Myocyte (in vitro differentiated cells): ENCODE data around the gene KIF26B. TPM values are rescaled to one million over a fixed set of nuclear protein-coding genes. Genes with fewer than 3 reads are reported as not detected.

Experiments
- DNase-seq: peaks from one replicate; pipeline ENCODE4 v3.0.0-alpha.2; 2012; ENCODE audit warnings: low read depth
- total RNA-seq: library from RNA; depleted of rRNA; stranded (reverse); fragments of >200 nt; gene quantifications from 2 replicates; pipeline ENCODE4 v1.2.3, GENCODE V29; 2014

The KIF26B gene
- total RNA-seq, 1 donor from 2014 or later, result 0.83 TPM

DNA sequence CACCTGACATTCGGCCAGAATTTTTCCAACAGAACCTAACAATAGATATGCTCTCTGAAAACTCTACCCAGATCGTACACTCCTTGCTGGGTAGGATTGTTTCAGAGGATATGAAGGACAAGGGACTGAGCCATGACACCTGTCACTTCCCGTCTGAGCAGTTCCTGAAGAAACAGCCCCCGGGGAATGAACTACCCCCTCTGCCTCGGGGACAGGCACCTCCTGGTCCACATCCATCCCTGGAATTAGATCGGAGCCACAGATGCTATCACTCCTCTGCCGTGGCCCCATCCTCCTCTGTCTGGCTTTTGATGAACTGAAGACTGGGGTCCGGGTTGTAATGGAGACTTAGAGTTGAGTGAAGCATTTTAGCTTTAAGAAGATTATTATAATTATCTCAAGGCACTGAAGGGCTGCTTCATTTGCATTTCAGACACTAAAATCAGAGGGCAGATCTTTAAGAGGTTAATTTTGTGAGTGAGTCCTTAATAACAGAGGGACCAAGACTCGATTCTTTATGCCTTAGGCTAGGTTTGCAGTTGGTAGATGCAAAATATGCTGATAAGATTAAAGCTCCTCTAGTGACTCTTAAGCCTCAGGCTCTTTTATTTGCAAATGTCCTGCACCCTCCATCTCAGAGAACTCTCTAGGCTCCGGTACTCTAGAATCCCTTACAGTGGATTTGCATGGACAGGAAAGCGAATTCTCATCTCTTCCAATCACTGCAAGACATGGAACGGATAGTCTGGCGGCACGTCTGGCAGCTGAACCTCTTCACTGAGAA, 333.8 kb downstream of the KIF26B start:
- DNase-seq, result no peak

DNA sequence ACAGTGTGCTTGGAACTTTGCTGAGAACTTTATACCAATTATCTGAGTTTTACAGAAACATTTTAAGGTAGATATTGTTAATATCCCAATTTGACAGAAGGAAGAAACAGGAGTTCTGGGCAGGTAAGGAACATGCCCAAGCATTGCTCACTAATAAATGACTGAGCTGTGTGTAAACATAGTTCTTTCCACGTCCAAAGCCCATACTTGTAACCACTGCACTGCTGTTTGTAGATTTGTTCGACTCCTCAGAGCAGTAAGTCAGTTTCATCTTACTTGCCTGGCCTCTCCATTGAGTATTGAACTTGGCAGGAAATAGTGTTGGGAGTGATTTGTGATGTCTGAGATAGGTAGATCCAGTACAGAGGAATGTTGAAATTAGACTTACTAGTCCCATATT, 335.1 kb downstream of the KIF26B start:
- DNase-seq, result no peak

DNA sequence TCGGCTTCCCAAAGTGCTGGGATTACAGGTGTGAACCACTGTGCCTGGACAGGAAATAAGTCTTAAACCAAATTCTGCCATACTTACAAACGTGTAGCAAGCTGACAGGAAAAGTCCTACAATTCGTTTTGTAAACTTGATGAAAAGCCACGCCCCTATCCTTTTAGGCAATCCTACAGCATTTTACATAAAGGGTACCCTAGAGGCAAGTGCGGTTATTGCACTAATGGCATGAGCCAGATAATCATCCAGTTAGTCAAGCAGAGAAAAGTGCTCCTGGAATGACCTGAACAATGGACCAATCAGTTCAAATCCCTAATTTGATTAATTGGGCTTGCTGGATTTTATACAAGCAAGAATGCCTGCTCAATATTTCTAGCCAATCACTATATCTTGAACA, 338.2 kb downstream of the KIF26B start:
- DNase-seq, result no peak

DNA sequence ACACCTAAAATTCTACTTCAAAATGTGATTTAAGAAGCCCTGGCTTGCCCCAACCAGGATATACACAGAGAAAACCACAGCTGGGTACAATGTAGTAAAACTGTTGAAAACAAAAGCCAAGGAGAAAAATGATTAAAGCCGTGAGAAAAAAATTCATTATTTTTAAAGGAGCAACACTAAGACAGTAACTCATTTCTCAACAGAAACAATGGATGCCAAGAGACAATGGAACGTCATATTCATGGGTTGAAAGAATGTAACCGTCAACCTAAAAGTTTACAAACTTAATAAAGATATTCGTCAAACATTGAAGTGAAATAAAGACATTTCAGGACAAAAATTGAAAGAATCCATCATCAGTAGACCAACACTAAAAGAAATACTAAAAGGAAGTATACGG, 340.9 kb downstream of the KIF26B start:
- no peak for DNase-seq

DNA sequence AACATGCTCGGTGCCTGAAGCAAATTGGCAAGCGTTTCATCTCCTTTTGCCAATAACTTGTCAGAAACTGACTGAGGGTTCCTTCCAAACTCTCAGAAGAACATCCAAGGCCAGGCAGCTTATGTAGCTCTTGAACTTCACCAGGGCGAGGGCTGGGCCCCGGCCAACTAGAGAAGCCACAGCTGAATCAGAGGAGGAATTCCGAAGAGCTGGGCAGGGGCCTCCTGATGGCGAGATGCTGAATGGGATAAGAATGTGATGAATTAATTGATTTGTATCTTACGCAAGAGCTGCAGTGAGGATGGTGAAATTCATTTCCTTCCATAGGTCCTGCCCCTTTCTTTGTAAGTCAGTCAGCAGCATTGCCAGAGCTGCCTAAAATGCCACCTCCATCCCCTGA, 345.8 kb downstream of the KIF26B start:
- DNase-seq, result no peak

DNA sequence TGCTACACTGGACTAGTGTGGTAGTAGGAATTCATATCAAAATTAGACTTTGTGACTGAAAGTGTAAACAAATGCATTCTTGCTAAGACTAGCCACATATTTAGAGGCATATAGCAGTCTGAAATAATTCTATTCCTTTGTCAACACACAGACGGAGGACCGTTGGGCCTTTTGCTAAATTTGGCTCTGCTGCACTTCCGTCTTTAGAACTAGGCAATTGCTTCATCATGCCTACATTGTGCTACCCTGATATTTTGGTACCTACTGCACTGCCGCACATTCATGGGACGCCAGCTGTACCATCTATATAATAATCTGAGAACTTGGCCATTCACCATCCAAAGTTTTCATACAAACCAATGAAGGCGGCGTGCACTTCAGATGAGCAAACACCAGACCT, 346.8 kb downstream of the KIF26B start:
- DNase-seq, result no peak

DNA sequence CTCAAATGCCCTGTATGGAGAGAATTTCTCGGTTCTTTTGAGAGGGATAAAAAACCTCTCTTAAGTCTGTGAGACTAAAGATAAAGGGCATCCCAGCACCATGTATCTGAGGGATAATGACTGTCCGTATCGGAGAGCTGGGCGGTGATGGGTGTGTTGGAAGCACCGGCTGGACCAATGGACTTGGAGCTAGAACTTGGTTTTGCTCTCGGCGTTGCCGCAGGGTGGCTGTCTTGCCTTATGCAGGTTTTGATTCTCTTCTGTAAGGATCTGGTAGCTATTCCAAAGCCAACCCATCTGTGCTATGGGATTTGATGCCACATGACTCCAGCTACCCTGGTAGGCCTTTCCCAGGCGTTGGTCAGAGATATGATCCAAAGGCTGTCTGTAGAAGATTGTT, 348.8 kb downstream of the KIF26B start:
- DNase-seq, result no peak

DNA sequence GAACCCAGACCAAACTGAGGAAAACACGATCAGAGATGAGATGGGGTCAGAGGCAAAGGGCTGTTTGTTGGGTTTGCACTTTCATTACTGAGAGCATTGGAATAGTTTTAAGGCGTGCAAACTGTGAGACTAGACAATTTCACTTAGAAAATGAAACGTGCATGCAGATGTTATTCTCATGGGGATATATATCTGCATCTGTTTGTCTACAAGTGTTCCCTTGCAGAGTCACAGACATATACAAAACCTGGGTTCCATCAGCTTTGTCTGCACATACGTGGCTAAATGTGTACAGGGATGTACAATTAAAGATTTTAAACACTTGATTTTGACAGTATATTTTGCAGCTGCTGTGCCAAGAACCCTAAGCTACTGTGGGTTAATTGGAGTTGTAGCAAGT, 355.4 kb downstream of the KIF26B start:
- DNase-seq, result no peak

DNA sequence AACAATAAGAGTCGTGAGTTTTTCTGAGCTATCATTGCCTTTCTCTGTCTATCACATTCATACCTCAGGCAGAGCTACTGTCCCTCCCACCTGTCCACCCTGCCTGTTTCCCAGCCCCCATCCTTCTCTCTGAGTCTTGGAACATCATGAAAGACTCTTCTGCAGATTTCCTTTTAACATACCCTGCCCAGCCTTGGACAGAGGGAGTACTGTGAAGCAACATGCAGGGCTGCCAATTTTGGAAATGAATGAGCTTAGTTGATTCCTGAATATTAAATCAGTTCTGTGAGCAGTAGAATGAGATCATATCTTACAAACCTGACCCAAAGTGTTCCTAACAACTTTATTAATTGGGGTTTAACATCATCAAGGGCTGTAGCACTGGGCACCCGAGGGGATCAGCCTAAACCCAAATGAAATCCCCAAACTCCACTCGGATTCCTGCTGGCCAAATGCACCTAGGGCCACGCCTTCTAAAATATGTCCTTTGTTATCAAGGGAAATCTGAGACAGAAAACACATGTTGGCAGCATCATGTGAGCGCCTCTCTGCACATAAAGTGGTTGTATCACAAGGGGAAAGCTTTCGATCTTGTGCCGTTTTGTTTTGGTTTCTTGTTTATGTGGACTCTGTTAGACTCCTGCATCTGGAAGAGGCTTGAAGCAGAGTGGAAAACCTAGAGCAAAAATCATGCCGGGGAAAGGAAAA, 357.6 kb downstream of the KIF26B start:
- peak; percentile 19 for DNase-seq

DNA sequence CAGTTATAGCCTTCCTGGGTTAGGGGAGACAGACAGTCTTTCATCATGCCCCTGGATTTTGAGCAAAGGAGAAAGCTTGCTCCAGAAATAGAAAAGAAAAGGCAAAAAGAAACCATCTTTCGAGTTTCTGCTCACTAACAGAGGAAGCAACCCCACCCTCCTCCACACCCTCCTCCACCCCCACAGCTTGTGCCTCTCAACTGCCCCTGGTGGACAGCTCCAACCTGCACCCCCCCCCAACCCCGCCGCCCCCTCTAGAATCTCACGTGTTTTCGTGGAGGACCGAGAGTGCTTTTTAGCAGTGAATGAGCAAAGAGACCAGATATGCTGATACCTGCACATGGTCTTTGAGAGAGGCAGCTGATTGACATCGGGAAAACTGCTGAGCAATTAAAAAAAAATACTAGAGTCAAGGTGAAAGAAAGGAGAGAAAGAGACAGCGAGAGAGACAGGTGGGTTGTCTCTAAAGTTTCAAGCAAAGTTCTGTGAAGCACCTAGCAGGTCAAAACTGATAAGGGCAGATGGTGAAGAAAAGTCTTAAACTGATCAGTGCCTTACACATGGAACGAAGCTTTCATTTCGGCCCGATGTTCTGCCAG, 358.3 kb downstream of the KIF26B start:
- peak; percentile 13 for DNase-seq

DNA sequence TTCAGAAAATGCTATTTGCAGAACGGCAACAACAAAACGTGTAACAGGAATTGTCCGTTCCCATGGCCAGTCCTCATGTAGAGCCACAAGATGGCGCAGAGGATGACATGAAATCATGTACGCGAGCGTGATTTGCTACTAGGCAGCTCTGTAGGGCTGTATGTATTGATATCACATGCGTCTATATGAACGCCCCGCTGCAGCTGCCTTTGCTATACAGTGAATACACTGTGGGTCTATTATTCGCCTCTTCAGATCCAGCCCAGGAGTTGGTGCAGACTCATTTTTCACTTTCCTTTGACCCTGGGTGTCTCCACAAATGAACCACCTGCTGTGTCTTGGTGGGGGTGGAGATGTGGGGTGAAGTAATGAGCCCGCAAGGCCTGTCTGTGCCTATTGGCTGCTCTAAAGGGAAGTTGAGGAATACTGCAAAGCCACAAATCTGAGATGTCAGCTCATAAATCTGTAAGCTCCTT, 361.5 kb downstream of the KIF26B start:
- DNase-seq, result peak; percentile 12

DNA sequence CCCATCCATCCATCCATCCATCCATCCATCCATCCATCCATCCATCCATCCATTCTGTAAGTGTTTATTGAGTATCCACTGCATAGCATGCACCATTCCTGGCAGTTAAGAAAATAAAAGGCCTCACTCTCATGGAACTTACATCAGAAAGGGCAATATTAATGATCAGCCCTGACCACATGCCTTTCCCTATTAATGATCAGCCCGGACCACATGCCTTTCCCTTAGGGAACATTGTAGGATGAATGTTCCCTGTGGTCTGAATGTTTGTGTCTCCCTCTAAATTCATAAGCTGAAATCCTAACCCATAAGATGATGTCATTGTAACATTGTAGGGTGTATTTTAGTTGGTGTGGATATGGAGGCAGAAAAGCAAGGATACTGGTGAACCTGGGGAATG, 365.8 kb downstream of the KIF26B start:
- no peak for DNase-seq

DNA sequence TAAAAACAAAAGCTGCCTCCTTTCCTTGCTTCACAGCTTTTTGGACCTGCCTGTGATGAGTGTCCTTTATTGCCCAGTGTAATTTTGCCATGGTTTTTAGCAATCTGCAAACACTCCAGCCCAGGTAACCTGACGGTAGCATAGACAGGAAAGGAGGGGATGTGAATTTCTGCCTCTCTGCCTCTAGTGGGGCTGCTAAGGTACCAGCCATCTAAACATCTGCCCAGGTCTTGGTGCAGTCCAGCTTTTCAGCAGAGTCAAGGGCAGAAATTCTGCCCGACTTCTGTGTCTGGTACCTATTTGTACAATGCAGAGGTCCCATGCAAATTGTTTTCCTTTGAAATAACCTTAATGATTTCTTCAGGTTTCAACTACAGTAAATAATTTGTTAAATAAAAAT, 371.4 kb downstream of the KIF26B start:
- no peak for DNase-seq

DNA sequence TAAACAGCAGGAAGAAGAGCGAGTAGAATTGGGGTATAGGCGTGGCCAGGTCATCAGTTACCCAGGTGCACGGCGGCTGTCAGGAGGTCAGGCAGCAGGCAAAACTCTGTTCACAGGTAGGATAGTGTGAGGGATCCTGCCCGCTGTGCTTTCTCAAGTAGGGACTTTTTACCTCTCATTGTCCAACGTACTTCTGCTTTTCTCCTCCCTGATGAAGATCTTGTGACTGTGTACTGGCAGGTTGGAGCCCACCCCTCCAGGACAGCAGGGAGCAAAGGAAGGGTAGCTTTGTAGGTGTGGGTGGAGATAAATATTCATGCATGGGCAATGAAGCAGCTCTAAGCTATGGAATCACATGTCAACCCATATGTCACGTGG, 373.5 kb downstream of the KIF26B start:
- no peak for DNase-seq

DNA sequence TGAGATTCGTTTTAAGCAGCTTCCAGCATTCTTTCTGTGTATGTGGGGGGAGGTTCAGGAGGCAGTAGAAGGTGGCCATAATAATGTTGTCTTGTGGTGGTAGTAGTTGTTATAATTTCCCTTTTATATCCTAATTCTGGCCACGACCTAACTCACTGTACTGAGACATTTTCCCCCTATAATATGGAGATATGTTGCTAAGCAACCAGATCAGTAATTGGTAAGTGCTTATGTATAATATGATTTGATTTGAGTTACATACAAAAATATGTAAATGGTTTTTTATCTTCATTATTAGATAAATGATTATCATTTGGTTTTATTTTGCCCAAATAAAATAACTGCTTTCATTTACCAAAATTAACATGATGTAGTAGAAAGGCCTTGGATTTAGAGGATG, 376.2 kb downstream of the KIF26B start:
- no peak for DNase-seq

DNA sequence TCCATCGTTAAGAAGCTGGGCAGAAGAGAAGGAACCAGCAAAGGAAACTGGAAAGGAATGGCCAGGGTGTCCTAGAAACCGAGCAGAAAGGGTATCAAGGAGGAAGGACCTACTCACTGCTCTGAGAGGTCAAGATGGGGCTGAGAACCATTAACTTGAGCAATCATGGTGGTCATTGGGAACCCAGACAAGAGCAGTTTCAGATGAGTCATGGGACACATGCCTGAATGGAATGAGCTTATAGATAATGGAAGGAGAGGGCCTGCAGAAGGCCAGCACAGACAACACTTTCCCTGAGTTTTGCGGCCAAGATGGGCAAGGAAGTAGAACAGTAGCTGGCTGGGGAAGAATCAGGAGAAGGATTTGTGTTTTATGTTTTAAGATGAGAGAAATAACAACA, 383.2 kb downstream of the KIF26B start:
- DNase-seq, result no peak

DNA sequence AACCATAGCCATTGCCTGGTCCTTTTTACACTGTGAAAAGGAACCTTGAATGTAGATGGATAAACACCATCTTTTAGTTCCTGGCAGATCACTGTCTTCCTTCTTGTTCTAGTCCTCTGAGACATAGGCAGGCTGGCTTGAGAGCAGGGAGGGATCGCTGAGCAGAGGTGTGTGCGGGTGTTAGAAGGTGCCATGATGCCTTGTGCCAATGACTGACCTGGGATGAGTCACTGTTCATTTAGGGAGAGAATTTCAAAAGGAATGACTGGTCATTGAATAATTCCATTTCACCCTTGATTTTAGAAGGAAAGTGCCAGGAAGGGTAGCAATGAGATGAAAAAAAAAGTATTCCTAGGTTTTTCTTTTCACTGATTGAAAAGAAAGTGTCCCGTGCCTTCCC, 383.9 kb downstream of the KIF26B start:
- no peak for DNase-seq

DNA sequence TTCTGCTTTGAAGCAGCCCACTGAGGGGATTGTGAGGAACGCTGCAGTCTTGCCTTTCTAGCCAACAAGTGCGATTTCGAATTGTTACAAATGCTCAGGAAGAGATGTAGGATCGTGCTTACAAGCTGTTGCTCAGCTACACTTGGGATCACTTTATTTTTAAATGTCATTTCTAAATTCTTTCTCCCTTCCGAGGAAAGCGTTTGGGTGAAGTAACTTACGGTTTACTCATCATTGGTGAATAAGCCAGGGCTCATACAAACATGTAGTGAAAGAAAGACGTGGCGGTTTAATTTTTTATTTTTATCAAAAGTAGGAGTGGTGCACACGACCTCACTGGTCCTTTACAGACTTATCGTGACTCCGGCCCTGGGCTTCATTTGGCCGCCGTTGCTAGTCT, 386.6 kb downstream of the KIF26B start:
- DNase-seq, result no peak

DNA sequence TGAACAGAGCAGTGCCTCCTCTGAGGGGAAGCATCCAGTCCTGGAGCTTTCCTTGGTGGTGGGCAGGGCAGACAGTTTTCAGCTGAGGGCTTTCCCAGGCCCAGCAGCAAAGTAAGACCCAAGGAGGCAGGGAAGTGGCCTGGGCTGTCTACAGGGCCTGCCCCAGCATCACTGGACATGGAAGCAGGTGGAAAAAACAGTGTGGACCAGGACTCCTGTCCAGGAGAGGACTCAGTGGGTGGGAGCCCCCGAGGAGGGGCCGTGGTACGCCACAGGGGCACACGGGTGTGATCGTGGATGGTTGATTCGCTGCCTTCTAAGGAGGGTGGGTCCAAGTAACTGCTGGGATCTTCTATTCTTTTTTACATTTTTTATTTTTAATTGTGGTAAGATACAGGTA, 387.6 kb downstream of the KIF26B start:
- DNase-seq, result no peak

DNA sequence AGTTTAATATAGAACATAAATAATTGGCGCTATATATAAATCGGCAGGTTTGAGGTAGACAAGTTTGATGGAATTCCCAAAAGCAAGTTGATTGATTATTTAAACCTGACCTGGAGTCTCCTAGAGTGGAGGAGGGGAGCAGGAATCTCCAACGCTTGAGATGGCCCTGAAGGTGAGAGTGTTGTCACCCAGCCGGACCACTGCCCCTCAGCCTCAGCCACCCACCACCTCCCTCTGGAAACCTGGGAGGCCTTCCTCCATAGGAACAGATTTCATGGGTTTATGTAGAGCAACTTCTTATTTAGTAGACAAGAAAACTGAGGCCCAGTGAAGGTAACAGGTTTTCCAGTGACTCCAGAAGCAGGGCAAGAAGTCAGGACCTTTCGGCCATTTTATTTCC, 389.5 kb downstream of the KIF26B start:
- DNase-seq, result no peak

DNA sequence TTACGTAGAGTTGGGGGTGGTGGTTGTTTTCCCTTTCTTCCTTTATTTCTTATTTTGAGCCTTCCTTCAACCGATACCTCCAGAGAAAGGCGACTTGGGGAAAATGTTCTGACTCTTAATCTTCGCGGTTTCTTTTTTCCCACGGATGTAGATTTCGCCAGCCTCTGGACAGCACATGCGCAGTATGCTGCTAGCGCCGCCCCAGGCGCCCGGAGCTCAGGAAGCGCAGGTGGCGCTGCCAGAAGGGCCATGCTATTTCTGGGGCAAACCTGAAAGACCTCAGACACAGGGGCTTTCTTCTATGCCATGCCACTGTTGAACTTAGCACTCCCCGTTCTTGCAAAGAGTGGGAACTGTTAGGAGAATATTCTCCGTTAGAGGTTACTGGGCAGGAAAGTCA, 392.1 kb downstream of the KIF26B start:
- no peak for DNase-seq

DNA sequence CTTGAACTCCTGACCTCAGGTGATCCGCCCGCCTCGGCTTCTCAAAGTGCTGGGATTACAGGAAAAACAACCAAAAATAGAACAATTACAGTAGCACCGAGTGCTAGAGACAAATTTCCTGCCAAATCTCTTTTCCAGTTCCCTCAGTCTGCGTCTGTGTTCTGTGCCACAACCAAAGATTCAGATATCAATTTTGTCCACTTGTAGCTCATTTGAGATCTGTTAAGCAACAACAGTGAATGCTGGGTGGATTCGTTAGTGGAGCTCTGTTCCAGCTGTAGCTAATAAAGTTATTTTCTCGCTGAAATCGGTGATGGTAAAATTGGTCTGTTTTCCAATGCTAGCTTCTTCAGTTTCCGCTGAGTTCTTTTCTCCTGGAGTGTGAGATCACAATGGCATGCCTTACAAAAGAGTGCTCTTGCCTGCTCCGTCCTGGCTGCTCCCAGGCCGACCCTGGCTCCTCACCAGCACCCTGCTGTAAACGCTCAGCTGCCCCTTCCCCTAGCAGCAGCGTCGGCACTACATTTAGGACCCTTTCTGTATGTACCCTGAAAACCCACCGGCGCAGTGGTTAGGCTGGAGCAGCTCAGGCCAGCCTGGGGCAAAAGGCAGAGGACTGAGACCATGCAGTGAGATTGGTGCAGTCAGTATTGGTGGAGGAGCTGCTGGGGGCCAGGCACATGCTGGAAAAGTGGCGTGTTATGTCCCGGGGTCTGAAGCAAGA, 395.4 kb downstream of the KIF26B start:
- DNase-seq, result no peak
